Stomach (tissue), 9 donors: ENCODE results near the gene TLR5. TPM values are rescaled to one million over a fixed set of nuclear protein-coding genes. Genes with fewer than 3 reads are reported as not detected.

Experiments
- DNase-seq, 2 donors: peaks; one replicate each; pipeline versions ENCODE4 v3.0.0 to v3.0.0-alpha.2; 2013 to 2019
- H3K27ac ChIP-seq, 5 donors: fragments of 200-600 bp in 4 of 5; sonication (generic) in 4 of 5; one replicate each; pipeline ENCODE4 v1.5.1; 2013 to 2019; ENCODE audit warnings: mild to moderate bottlenecking in 1 of 5, moderate library complexity in 1 of 5
- H3K27me3 ChIP-seq, 3 donors: fragments of 200-600 bp; sonication (generic); one replicate each; pipeline ENCODE4 v1.5.1; 2017 to 2019; ENCODE audit warnings: mixed run types in 1 of 3
- H3K36me3 ChIP-seq, 4 donors: fragments of 200-600 bp; sonication (generic); 1 replicate in 3 of 4; 2 replicates in 1 of 4; pipeline ENCODE4 v1.5.1; 2016 to 2019
- H3K4me1 ChIP-seq, 4 donors: fragments of 200-600 bp; sonication (generic); one replicate each; pipeline ENCODE4 v1.5.1; 2016 to 2019
- H3K4me3 ChIP-seq, 4 donors: fragments of 200-600 bp; sonication (generic) in 3 of 4; one replicate each; pipeline ENCODE4 v1.5.1; 2016 to 2019; ENCODE audit warnings: mild to moderate bottlenecking in 1 of 4
- H3K9me3 ChIP-seq, 4 donors: fragments of 200-600 bp; sonication (generic); one replicate each; pipeline ENCODE4 v1.5.1; 2016 to 2019
- EP300 ChIP-seq: sonication (generic); formaldehyde crosslinking; IDR thresholded peaks from one replicate; pipeline ENCODE4 v1.6.1; 2017; ENCODE audit warnings: antibody characterized with exemption
- POLR2A ChIP-seq, 4 donors: fragments of 450-650 bp; IDR thresholded peaks; one replicate each; pipeline ENCODE4 v1.6.1; 2016; ENCODE audit warnings: antibody characterized with exemption in 4 of 4, control low read depth in 2 of 4, mild to moderate bottlenecking in 1 of 4, moderate library complexity in 1 of 4
- POLR2AphosphoS5 ChIP-seq, 3 donors: sonication (generic); formaldehyde crosslinking; IDR thresholded peaks; one replicate each; pipeline ENCODE4 v1.6.1; 2016; ENCODE audit warnings: antibody characterized with exemption in 3 of 3
- WGBS, 5 donors: extraction: QIAGEN DNeasy Blood & Tissue Kit in 3 of 5; methylation state at CpG; one replicate each; pipeline versions ENCODE4 v1.1.5 to v1.1.7; 2013 to 2018; 5-methylcytosine and 5-hydroxymethylcytosine counted together
- intact Hi-C: fragments of 100-400 bp; cut with DNase I; formaldehyde crosslinking; loops from one replicate; pipeline ENCODE4 v1.15.1; 2023; ENCODE audit warnings: low total_unique reads
- polyA plus RNA-seq, 3 donors: library from polyadenylated mRNA; stranded (reverse); fragments of 200-250 nt; gene quantifications; one replicate each; pipeline ENCODE4 v1.2.3, GENCODE V29; 2013
- total RNA-seq, 5 donors: library from RNA; depleted of rRNA; stranded (reverse); fragments of >200 nt; gene quantifications; one replicate each; pipeline versions ENCODE4 v1.1.0 to v1.2.3, GENCODE V29; 2014 to 2016
- TF ChIP-seq, protein P1 (sequence below), 7 experiments: fragments of 450-650 bp in 4 of 7; fragments of 200-600 bp in 3 of 7; sonication (generic) in 3 of 7; IDR thresholded peaks; one replicate each; pipeline ENCODE4 v1.5.1; 2016 to 2019; ENCODE audit warnings: antibody characterized with exemption in 7 of 7, control low read depth in 2 of 7, mild to moderate bottlenecking in 1 of 7
- donor health status: healthy with polysubstance abuse.
- donor health status: Bipolar disorder and iron deficiency.
- donor health status: healthy.

The TLR5 gene
- total and polyA plus RNA-seq, 8 donors: 0.46 to 25.9 (median 4.0) TPM; not detected in 1

DNA sequence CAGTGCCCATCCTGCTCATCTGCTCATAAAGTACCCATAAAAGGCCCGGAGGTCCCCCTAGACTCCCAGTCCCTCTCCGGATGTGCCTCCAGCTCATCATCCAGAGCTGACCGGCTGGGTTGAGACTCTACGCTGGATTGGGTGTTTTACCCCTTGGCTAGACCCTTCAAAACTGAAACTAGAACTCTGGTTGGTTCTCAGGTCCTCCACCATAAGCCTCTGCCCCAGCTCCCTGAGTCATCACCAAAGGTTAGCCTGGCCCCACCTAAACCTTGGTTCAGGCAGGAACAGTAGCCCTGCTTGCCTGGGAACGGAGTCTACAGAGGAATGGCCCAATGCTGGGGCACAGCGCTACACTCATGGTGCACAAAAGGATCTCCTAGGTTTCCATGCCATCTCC lies 75.1 kb downstream of the TLR5 start:
- TF ChIP-seq POLR2A (IDR thresholded peaks at IDR 0.05): no peak
- no peak for TF ChIP-seq POLR2AphosphoS5 (IDR thresholded peaks at IDR 0.05)
- TF ChIP-seq, protein P1, sequence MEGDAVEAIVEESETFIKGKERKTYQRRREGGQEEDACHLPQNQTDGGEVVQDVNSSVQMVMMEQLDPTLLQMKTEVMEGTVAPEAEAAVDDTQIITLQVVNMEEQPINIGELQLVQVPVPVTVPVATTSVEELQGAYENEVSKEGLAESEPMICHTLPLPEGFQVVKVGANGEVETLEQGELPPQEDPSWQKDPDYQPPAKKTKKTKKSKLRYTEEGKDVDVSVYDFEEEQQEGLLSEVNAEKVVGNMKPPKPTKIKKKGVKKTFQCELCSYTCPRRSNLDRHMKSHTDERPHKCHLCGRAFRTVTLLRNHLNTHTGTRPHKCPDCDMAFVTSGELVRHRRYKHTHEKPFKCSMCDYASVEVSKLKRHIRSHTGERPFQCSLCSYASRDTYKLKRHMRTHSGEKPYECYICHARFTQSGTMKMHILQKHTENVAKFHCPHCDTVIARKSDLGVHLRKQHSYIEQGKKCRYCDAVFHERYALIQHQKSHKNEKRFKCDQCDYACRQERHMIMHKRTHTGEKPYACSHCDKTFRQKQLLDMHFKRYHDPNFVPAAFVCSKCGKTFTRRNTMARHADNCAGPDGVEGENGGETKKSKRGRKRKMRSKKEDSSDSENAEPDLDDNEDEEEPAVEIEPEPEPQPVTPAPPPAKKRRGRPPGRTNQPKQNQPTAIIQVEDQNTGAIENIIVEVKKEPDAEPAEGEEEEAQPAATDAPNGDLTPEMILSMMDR (IDR thresholded peaks at IDR 0.05): no peak
- TF ChIP-seq EP300: no peak
- Histone ChIP-seq H3K9me3 (no peaks in the 10 kb centered on the region), H3K4me3 (no peak overlapping the region), H3K4me1 (no peaks in the 10 kb centered on the region), H3K27me3 (no peaks in the 10 kb centered on the region), H3K27ac (no peak overlapping the region), H3K36me3 (no peaks in the 10 kb centered on the region)
- WGBS, 5 donors: 92 to 98% (median 96%) methylated on average over 6 of the region's 6 CpGs
- DNase-seq: no peak
- intact Hi-C loops: no loop called here

DNA sequence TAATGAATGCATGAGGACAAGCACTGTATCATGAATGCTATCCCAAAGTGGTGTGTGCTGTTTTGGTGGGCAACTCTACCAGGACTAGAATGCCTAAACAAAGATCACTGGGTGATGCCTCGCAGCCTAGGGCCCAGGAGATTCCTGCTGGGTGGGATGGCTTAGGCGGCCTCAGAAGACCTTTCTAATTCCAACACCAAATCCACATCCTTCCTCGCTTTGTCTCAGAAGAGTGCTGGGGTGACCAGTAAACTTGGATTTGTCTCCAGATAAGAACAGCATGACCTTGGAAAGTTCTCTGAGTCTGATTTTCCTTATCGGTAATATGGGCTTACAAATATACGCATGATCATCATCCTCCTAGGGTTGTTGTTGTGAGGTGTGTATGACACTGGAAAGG lies 76.6 kb downstream of the TLR5 start:
- TF ChIP-seq EP300 (no peak), POLR2A (IDR thresholded peaks at IDR 0.05) (no peak), POLR2AphosphoS5 (IDR thresholded peaks at IDR 0.05) (no peak)
- TF ChIP-seq, protein P1 (IDR thresholded peaks at IDR 0.05): no peak
- WGBS, 5 donors: 74 to 88% (median 82%) methylated on average over 5 of the region's 5 CpGs
- Histone ChIP-seq H3K9me3 (no peaks in the 10 kb centered on the region), H3K27me3 (no peaks in the 10 kb centered on the region), H3K4me1 (peaks cover 0 to 4% (median 0%) of the 10 kb centered on the region in 4 donors), H3K36me3 (no peaks in the 10 kb centered on the region), H3K27ac (no peak overlapping the region), H3K4me3 (no peak overlapping the region)
- no peak for DNase-seq
- intact Hi-C loops: no loop called here

DNA sequence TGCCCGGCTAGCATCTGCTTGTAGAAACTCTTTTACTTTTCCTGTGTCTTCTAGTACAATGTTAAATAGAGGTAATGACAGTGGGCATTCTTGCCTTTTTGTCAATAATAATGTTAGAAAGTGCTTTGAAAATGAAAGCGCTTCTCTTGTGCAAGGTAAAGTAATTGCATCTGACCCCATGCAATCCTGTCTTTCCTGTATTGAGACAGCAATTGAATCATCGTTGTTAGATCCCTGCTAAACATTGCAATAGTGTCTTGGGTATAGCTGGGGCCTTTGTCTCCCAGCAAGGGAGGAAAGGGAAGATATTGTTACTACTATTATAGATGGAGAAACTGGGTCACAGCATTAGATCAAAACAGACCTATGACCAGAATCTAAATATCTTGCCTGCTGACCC lies 80.9 kb downstream of the TLR5 start:
- no peaks in the 10 kb centered on the region for H3K27me3 ChIP-seq
- 56 to 76% (median 65%) methylated on average over 3 of the region's 3 CpGs for WGBS, 5 donors
- no peak for DNase-seq
- H3K36me3 ChIP-seq: no peaks in the 10 kb centered on the region
- no peak overlapping the region for H3K4me3 ChIP-seq
- intact Hi-C loops: no loop called here
- TF ChIP-seq, protein P1 (IDR thresholded peaks at IDR 0.05): no peak
- no peak for TF ChIP-seq POLR2A (IDR thresholded peaks at IDR 0.05)
- no peak for TF ChIP-seq EP300
- TF ChIP-seq POLR2AphosphoS5 (IDR thresholded peaks at IDR 0.05): no peak
- no peaks in the 10 kb centered on the region for H3K9me3 ChIP-seq
- no peak overlapping the region for H3K27ac ChIP-seq
- peaks cover 0 to 4% (median 0%) of the 10 kb centered on the region in 4 donors for H3K4me1 ChIP-seq

DNA sequence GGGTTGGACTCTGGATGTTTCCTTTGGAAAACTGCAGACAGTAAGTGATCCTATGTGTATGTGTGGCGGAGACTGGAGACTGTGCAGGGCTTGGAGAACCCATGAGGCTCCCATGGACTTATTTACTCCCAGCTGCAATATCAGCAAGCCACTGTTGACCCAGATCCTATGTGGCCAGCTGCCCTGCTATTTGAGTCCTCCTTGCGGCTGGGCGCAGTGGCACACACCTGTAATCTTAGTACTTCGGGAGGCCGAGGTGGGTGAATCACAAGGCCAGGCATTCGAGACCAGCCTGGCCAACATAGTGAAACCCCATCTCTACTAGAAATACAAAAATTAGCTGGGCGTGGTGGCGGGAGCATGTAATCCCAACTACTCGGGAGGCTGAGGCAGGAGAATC lies 83.5 kb downstream of the TLR5 start:
- Histone ChIP-seq H3K36me3 (no peaks in the 10 kb centered on the region), H3K4me3 (no peak overlapping the region)

More for the DNA sequence above, 83.5 kb downstream of the TLR5 start:
- WGBS, 5 donors: 92 to 93% (median 93%) methylated on average over 9 of the region's 9 CpGs
- DNase-seq: no peak
- intact Hi-C loops: no loop called here
- Histone ChIP-seq H3K9me3 (no peaks in the 10 kb centered on the region), H3K27ac (no peak overlapping the region), H3K27me3 (no peaks in the 10 kb centered on the region), H3K4me1 (peaks cover 0 to 4% (median 0%) of the 10 kb centered on the region in 4 donors)
- TF ChIP-seq EP300 (no peak), POLR2AphosphoS5 (IDR thresholded peaks at IDR 0.05) (no peak), POLR2A (IDR thresholded peaks at IDR 0.05) (no peak)
- TF ChIP-seq, protein P1 (IDR thresholded peaks at IDR 0.05): no peak

Other genes with a start within 250 kb of the TLR5 start
- 10 to 100 TPM in 2 of 5 donors, 1 to 10 TPM in 2, not detected in 1; 5.5 to 35.3 (median 11.8) TPM for gene SUSD4, start 220.9 kb upstream of the TLR5 start, total RNA-seq
- 10 to 100 TPM in 1 of 3 donors, 1 to 10 TPM in 2; 7.8 to 35.6 (median 8.1) TPM for gene SUSD4, start 220.9 kb upstream of the TLR5 start, polyA plus RNA-seq